CD4-positive, alpha-beta T cell (primary cell): Measurements from ENCODE around the gene SLC6A3. TPM values are rescaled to one million over a fixed set of nuclear protein-coding genes. Genes with fewer than 3 reads are reported as not detected.

ENCODE experiments used
- ATAC-seq: fragments of 200-7000 bp; cut with Tn5 transposase; one replicate; pipeline ENCODE4 v1.10.0; 2022; ENCODE audit warnings: mild to moderate bottlenecking; ENCODE audit not compliant: poor library complexity
- CTCF ChIA-PET: fragments of 350-600 bp; sonication (Branson Sonifier 250); formaldehyde crosslinking; loops from one replicate; lab custom pipeline; 2021; ENCODE audit warnings: antibody characterized with exemption, inconsistent platforms; lab: Charles Lee
- POLR2A ChIA-PET: fragments of 350-600 bp; sonication (Branson Sonifier 250); formaldehyde crosslinking; loops from one replicate; lab custom pipeline; 2021; ENCODE audit warnings: antibody characterized with exemption, inconsistent platforms; lab: Charles Lee
- DNase-seq, 14 experiments: peaks; one replicate each; pipeline ENCODE4 v3.0.0-alpha.2; 2013 to 2020; ENCODE audit warnings: mixed read lengths in 2 of 14
- H3K27ac ChIP-seq, 2 donors: one replicate each; pipeline versions ENCODE4 v1.5.1 to v1.7.0; 2013; ENCODE audit warnings: low read length in 2 of 2, low read depth in 1 of 2, mild to moderate bottlenecking in 1 of 2
- H3K27me3 ChIP-seq, 2 experiments: 1 replicate in 1 of 2; 2 replicates in 1 of 2; pipeline versions ENCODE4 v1.6.1 to v1.7.0; 2013; ENCODE audit warnings: low read length in 2 of 2, control low read depth in 1 of 2, mild to moderate bottlenecking in 1 of 2, moderate library complexity in 1 of 2; ENCODE audit not compliant: insufficient read depth in 2 of 2, control insufficient read depth in 1 of 2
- H3K36me3 ChIP-seq: one replicate; pipeline ENCODE4 v1.6.1; 2013; ENCODE audit warnings: low read length, control low read depth; ENCODE audit not compliant: insufficient read depth
- H3K4me1 ChIP-seq: one replicate; pipeline ENCODE4 v1.6.1; 2013; ENCODE audit warnings: low read length, control low read depth; ENCODE audit not compliant: insufficient read depth
- H3K4me3 ChIP-seq: one replicate; pipeline ENCODE4 v1.5.1; 2013; ENCODE audit warnings: mild to moderate bottlenecking, low read length, moderate library complexity
- H3K9me3 ChIP-seq, 2 experiments: 1 replicate in 1 of 2; 2 replicates in 1 of 2; pipeline versions ENCODE4 v1.6.1 to v1.7.0; 2013; ENCODE audit warnings: low read length in 2 of 2, mild to moderate bottlenecking in 2 of 2, control low read depth in 1 of 2, moderate library complexity in 1 of 2; ENCODE audit not compliant: control insufficient read depth in 1 of 2, insufficient read depth in 1 of 2
- H3K27ac Mint-ChIP-seq: one replicate; pipeline ENCODE4 v1.8.0; 2020; ENCODE audit warnings: mixed read lengths
- H3K27me3 Mint-ChIP-seq: one replicate; pipeline ENCODE4 v1.8.0; 2021; ENCODE audit warnings: mixed read lengths
- H3K36me3 Mint-ChIP-seq: one replicate; pipeline ENCODE4 v1.8.0; 2021; ENCODE audit warnings: low read depth, mixed read lengths
- H3K4me1 Mint-ChIP-seq: one replicate; pipeline ENCODE4 v1.8.0; 2021; ENCODE audit warnings: low read depth, mixed read lengths
- H3K4me3 Mint-ChIP-seq: one replicate; pipeline ENCODE4 v1.8.0; 2020; ENCODE audit warnings: mild to moderate bottlenecking, mixed read lengths
- H3K9me3 Mint-ChIP-seq: one replicate; pipeline ENCODE4 v1.8.0; 2020; ENCODE audit warnings: mixed read lengths
- intact Hi-C, 2 experiments: fragments of 100-400 bp; cut with DNase I in 1 of 2; cut with micrococcal nuclease in 1 of 2; formaldehyde crosslinking; loops; one replicate each; pipeline versions ENCODE4 v1.15.1 to v1.9.0; 2023 to 2025; cut with DNase I, micrococcal nuclease
- total RNA-seq, 174 experiments: library from RNA in 2 of 174; stranded (reverse) in 2 of 174; gene quantifications; one replicate each; pipeline ENCODE4 v1.2.3 and lab custom pipeline; 2021 to 2026
- TF ChIP-seq, protein P1 (sequence below): fragments of 200-600 bp; IDR thresholded peaks from one replicate; pipeline ENCODE4 v1.8.0; 2022; ENCODE audit warnings: antibody characterized with exemption, mild to moderate bottlenecking

SLC6A3 gene
- total RNA-seq, 2 experiments from 2014 or later = 0.08 TPM; not detected in 1

DNA sequence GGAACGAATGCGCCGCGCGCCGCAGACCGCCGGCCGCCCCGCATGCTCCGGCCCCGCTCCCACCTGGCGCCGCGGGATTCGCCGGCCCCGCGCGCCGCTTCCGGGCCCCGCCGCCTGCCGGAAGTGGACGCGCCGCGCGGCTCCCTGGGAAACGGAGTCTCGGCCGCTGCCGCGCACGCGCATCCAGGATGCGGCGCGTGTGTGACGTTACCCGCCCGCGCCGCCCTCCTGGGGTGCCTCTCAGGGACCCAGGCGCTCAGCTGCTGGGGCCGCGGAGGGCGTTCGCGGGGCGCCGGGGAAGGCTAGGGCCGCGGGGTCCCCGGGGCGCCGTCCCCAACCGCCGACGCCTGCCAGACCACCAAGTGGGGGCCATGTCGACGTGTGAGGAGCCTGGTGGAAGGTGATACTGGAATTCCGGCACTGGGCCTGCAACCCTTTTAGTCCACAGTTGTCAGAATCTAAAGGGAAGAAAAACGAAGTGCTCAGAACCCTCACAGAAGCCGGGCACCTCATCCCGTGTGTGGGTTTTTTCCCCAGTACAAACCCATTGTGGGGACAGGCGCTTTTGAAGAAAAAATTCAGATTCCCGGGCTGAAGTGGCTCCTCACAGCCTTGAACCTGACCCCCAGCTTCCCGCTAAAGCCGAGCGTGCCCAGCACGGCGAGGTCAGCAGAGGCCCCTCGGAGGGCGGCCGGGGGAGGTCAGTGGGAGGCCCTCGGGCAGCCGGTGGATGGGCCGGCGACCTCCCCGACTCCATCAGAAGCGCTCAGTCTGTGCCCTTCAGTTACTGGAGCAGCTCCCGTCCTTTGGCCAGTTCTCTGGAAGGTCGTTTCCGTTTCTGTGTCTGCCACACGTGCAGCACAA, 100.0 kb downstream of the SLC6A3 start, which contains the start of gene CLPTM1L:
CLPTM1L (minus strand) TSS at position 125 of the 864 bp plus-strand sequence. CDS start 258 bp downstream, outside the sequence.
- ATAC-seq = peak; percentile 96
- peaks cover 38% of the 10 kb centered on the region for H3K4me1 ChIP-seq
- CTCF ChIA-PET = interaction anchor here (1.5 to 3.1 kb wide), 2 partner anchors 35 to 36 kb away, joined by 3 to 12 read pairs; no protein-coding TSS in a partner anchor
- H3K4me3 Mint-ChIP-seq = peak within 1 kb of the TSS; percentile 96
- H3K4me1 Mint-ChIP-seq = peaks cover 33% of the 10 kb centered on the region
- no peaks in the 10 kb centered on the region for H3K27me3 ChIP-seq
- H3K36me3 ChIP-seq = peaks cover 27% of the 10 kb centered on the region
- H3K27ac Mint-ChIP-seq = peak within 1 kb of the TSS; percentile 91
- H3K9me3 Mint-ChIP-seq = no peaks in the 10 kb centered on the region
- no peaks in the 10 kb centered on the region for H3K27me3 Mint-ChIP-seq
- DNase-seq = peak; percentile 75 to 97 (median 86)
- peak within 1 kb of the TSS; percentile 86 for H3K4me3 ChIP-seq
- TF ChIP-seq, protein P1, sequence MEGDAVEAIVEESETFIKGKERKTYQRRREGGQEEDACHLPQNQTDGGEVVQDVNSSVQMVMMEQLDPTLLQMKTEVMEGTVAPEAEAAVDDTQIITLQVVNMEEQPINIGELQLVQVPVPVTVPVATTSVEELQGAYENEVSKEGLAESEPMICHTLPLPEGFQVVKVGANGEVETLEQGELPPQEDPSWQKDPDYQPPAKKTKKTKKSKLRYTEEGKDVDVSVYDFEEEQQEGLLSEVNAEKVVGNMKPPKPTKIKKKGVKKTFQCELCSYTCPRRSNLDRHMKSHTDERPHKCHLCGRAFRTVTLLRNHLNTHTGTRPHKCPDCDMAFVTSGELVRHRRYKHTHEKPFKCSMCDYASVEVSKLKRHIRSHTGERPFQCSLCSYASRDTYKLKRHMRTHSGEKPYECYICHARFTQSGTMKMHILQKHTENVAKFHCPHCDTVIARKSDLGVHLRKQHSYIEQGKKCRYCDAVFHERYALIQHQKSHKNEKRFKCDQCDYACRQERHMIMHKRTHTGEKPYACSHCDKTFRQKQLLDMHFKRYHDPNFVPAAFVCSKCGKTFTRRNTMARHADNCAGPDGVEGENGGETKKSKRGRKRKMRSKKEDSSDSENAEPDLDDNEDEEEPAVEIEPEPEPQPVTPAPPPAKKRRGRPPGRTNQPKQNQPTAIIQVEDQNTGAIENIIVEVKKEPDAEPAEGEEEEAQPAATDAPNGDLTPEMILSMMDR = no peak
- peak within 1 kb of the TSS; percentile 57 to 60 for H3K27ac ChIP-seq
- H3K9me3 ChIP-seq = no peaks in the 10 kb centered on the region
- H3K36me3 Mint-ChIP-seq = peaks cover 30% of the 10 kb centered on the region
- intact Hi-C loops = loop anchor here (1.0 to 10.0 kb wide), 10 partner anchors 28 to 453 kb away; partner anchors contain the start of genes TERT (in 2 of the 2), BRD9 (in 1 of the 2), LPCAT1 (in 1 of the 2) and MRPL36 (in 1 of the 2)
- POLR2A ChIA-PET = interaction anchor here (0.8 to 4.1 kb wide), 9 partner anchors 19 to 179 kb away, joined by 3 to 38 read pairs (median 7); partner anchors contain the start of genes LPCAT1 and TERT

DNA sequence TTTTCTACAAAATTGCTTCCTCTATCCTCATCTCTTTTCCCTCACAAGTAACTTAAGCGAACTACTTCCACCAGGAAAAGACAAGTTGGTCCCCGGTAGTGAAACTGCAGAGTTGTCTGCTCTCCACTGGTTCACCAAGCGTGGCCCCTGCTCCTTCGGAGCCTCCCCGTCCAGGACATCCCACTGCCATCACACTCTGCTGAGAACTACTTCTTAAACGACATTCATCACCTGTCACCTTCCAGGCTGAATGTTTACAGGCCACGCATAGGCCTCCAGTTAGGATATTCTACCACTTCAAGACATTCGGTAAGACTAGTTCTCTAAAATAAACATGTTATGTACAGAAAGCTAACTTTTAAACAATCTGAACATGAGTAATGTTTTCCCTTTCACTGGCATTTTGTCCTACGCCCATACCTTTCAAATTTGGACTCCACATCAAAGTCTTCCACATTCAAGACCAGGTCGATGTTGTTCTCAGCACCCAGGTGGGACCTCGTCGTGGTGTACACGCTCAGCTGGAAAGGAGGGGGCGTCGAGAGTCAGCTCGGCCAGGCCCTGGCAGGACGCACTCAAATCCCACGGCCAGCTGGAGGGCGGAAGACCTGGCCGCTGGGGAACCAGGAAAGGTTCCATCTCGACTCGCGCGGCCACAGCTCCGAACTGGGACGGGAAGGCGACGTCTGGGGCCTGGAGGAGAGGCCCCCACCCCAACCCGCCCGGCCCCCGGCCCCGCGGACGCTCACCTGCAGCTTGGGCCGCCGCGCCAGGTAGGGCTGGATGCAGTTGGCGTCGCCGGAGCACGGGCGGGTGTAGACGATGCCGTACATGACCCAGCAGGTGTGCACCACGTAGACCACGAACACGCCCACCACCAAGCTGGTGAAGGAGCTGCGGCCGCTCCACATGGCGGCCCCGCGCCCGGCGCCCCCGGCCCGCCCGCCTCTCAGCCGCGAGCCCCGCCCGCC, 101.0 kb downstream of the SLC6A3 start:
- Mint-ChIP-seq H3K27ac (peak overlapping the region; percentile 91), H3K27me3 (no peaks in the 10 kb centered on the region), H3K9me3 (no peaks in the 10 kb centered on the region), H3K4me3 (peak overlapping the region; percentile 96), H3K36me3 (peaks cover 35% of the 10 kb centered on the region), H3K4me1 (peaks cover 36% of the 10 kb centered on the region)
- peaks cover 38% of the 10 kb centered on the region for H3K4me1 ChIP-seq
- H3K36me3 ChIP-seq = peaks cover 32% of the 10 kb centered on the region
- no peaks in the 10 kb centered on the region for H3K27me3 ChIP-seq
- peak overlapping the region; percentile 86 for H3K4me3 ChIP-seq
- ChIA-PET POLR2A (interaction anchor here (0.6 to 4.1 kb wide), 10 partner anchors 18 to 455 kb away, joined by 3 to 38 read pairs (median 6); partner anchors contain the start of genes BRD9, LPCAT1, TERT and TRIP13), CTCF (interaction anchor here (0.6 to 3.1 kb wide), 3 partner anchors 35 to 238 kb away, joined by 3 to 12 read pairs (median 4); no protein-coding TSS in a partner anchor)
- TF ChIP-seq, protein P1 = no peak
- H3K9me3 ChIP-seq = no peaks in the 10 kb centered on the region
- ATAC-seq (no peak), DNase-seq (peak in 3 of 14 experiments; percentile 15 to 32 (median 24))
- H3K27ac ChIP-seq = peak overlapping the region in 1 of 2 donors; percentile 30
- intact Hi-C loops = loop anchor here (1.0 to 10.0 kb wide), 6 partner anchors 27 to 452 kb away; partner anchors contain the start of genes BRD9 (in 1 of the 2), MRPL36 (in 1 of the 2), TERT (in 1 of the 2) and TRIP13 (in 1 of the 2)
